GM12874 (cell line): Measurements from ENCODE around the gene ANO6.

Source experiments
- CTCF ChIP-seq: IDR thresholded peaks from 2 replicates; pipeline ENCODE4 v1.5.1; 2011; ENCODE audit warnings: low read depth, mild to moderate bottlenecking, control low read depth, low read length, moderate library complexity; ENCODE audit not compliant: insufficient read depth

ANO6 gene

GRCh38 chr12:45327823-45328383, 112.0 kb downstream of the ANO6 start:
- no peak for TF ChIP-seq CTCF

- no peak for TF ChIP-seq CTCF
These were observed 113.3 kb downstream of the ANO6 start for GRCh38 chr12:45329238-45329637.

- TF ChIP-seq CTCF = no peak
These were observed 113.8 kb downstream of the ANO6 start for GRCh38 chr12:45329702-45330101.

- no peak for TF ChIP-seq CTCF
These were observed 115.7 kb downstream of the ANO6 start for GRCh38 chr12:45331552-45331951.

- TF ChIP-seq CTCF = no peak
These were observed 118.5 kb downstream of the ANO6 start for GRCh38 chr12:45334396-45334795.

- no peak for TF ChIP-seq CTCF
These were observed 120.4 kb downstream of the ANO6 start for GRCh38 chr12:45336331-45336730.

GRCh38 chr12:45336762-45337596, 121.1 kb downstream of the ANO6 start:
- no peak for TF ChIP-seq CTCF
